CD4-positive, alpha-beta T cell (primary cell): ENCODE results near the gene FGF8. TPM values are rescaled to one million over a fixed set of nuclear protein-coding genes. Genes with fewer than 3 reads are reported as not detected.

Experiments used
- ATAC-seq: fragments of 200-7000 bp; cut with Tn5 transposase; one replicate; pipeline ENCODE4 v1.10.0; 2022; ENCODE audit warnings: mild to moderate bottlenecking; ENCODE audit not compliant: poor library complexity
- CTCF ChIA-PET: fragments of 350-600 bp; sonication (Branson Sonifier 250); formaldehyde crosslinking; loops from one replicate; lab custom pipeline; 2021; ENCODE audit warnings: antibody characterized with exemption, inconsistent platforms; lab: Charles Lee
- POLR2A ChIA-PET: fragments of 350-600 bp; sonication (Branson Sonifier 250); formaldehyde crosslinking; loops from one replicate; lab custom pipeline; 2021; ENCODE audit warnings: antibody characterized with exemption, inconsistent platforms; lab: Charles Lee
- DNase-seq, 14 experiments: peaks; one replicate each; pipeline ENCODE4 v3.0.0-alpha.2; 2013 to 2020; ENCODE audit warnings: mixed read lengths in 2 of 14
- H3K27ac ChIP-seq, 2 donors: one replicate each; pipeline versions ENCODE4 v1.5.1 to v1.7.0; 2013; ENCODE audit warnings: low read length in 2 of 2, low read depth in 1 of 2, mild to moderate bottlenecking in 1 of 2
- H3K27me3 ChIP-seq, 2 experiments: 1 replicate in 1 of 2; 2 replicates in 1 of 2; pipeline versions ENCODE4 v1.6.1 to v1.7.0; 2013; ENCODE audit warnings: low read length in 2 of 2, control low read depth in 1 of 2, mild to moderate bottlenecking in 1 of 2, moderate library complexity in 1 of 2; ENCODE audit not compliant: insufficient read depth in 2 of 2, control insufficient read depth in 1 of 2
- H3K36me3 ChIP-seq: one replicate; pipeline ENCODE4 v1.6.1; 2013; ENCODE audit warnings: low read length, control low read depth; ENCODE audit not compliant: insufficient read depth
- H3K4me1 ChIP-seq: one replicate; pipeline ENCODE4 v1.6.1; 2013; ENCODE audit warnings: low read length, control low read depth; ENCODE audit not compliant: insufficient read depth
- H3K4me3 ChIP-seq: one replicate; pipeline ENCODE4 v1.5.1; 2013; ENCODE audit warnings: mild to moderate bottlenecking, low read length, moderate library complexity
- H3K9me3 ChIP-seq, 2 experiments: 1 replicate in 1 of 2; 2 replicates in 1 of 2; pipeline versions ENCODE4 v1.6.1 to v1.7.0; 2013; ENCODE audit warnings: low read length in 2 of 2, mild to moderate bottlenecking in 2 of 2, control low read depth in 1 of 2, moderate library complexity in 1 of 2; ENCODE audit not compliant: control insufficient read depth in 1 of 2, insufficient read depth in 1 of 2
- H3K27ac Mint-ChIP-seq: one replicate; pipeline ENCODE4 v1.8.0; 2020; ENCODE audit warnings: mixed read lengths
- H3K27me3 Mint-ChIP-seq: one replicate; pipeline ENCODE4 v1.8.0; 2021; ENCODE audit warnings: mixed read lengths
- H3K36me3 Mint-ChIP-seq: one replicate; pipeline ENCODE4 v1.8.0; 2021; ENCODE audit warnings: low read depth, mixed read lengths
- H3K4me1 Mint-ChIP-seq: one replicate; pipeline ENCODE4 v1.8.0; 2021; ENCODE audit warnings: low read depth, mixed read lengths
- H3K4me3 Mint-ChIP-seq: one replicate; pipeline ENCODE4 v1.8.0; 2020; ENCODE audit warnings: mild to moderate bottlenecking, mixed read lengths
- H3K9me3 Mint-ChIP-seq: one replicate; pipeline ENCODE4 v1.8.0; 2020; ENCODE audit warnings: mixed read lengths
- intact Hi-C, 2 experiments: fragments of 100-400 bp; cut with DNase I in 1 of 2; cut with micrococcal nuclease in 1 of 2; formaldehyde crosslinking; loops; one replicate each; pipeline versions ENCODE4 v1.15.1 to v1.9.0; 2023 to 2025; cut with DNase I, micrococcal nuclease
- total RNA-seq, 174 experiments: library from RNA in 2 of 174; stranded (reverse) in 2 of 174; gene quantifications; one replicate each; pipeline ENCODE4 v1.2.3 and lab custom pipeline; 2021 to 2026
- TF ChIP-seq, protein P1 (sequence below): fragments of 200-600 bp; IDR thresholded peaks from one replicate; pipeline ENCODE4 v1.8.0; 2022; ENCODE audit warnings: antibody characterized with exemption, mild to moderate bottlenecking

Gene FGF8
- total RNA-seq, 2 experiments from 2014 or later: not detected

DNA sequence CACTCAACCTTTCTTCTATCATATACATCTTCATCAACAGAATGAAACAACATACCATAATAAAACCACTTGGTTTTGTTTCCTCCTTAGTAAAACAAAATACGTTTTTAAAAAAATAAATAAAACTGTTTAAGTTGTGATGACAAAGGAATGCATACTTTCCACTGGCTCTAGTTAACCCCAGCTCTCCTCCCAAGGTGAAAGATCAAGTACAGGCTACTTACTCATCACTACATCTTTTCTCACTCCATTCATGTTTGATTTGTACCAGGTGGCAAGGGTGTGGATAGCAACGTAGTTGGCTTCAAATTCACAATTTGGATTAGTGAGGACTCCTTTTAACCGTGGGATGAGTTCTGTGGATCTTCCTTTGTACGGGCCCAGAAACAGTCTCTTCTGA lies 27.6 kb upstream of the FGF8 start:
- no peak overlapping the region for H3K4me3 ChIP-seq
- TF ChIP-seq, protein P1, sequence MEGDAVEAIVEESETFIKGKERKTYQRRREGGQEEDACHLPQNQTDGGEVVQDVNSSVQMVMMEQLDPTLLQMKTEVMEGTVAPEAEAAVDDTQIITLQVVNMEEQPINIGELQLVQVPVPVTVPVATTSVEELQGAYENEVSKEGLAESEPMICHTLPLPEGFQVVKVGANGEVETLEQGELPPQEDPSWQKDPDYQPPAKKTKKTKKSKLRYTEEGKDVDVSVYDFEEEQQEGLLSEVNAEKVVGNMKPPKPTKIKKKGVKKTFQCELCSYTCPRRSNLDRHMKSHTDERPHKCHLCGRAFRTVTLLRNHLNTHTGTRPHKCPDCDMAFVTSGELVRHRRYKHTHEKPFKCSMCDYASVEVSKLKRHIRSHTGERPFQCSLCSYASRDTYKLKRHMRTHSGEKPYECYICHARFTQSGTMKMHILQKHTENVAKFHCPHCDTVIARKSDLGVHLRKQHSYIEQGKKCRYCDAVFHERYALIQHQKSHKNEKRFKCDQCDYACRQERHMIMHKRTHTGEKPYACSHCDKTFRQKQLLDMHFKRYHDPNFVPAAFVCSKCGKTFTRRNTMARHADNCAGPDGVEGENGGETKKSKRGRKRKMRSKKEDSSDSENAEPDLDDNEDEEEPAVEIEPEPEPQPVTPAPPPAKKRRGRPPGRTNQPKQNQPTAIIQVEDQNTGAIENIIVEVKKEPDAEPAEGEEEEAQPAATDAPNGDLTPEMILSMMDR: no peak
- H3K27me3 Mint-ChIP-seq: no peaks in the 10 kb centered on the region
- ChIA-PET POLR2A (interaction anchor here (0.7 to 2.5 kb wide), 2 partner anchors 15 to 330 kb away, joined by 3 to 8 read pairs; partner anchors contain the start of gene OGA), CTCF (interaction anchor here (0.6 kb wide), 1 partner anchor 19 kb away, joined by 3 read pairs; no protein-coding TSS in a partner anchor)
- peak overlapping the region; percentile 61 for H3K27ac Mint-ChIP-seq
- H3K36me3 ChIP-seq: peaks cover 90% of the 10 kb centered on the region
- H3K27ac ChIP-seq: no peak overlapping the region
- no peaks in the 10 kb centered on the region for H3K4me1 ChIP-seq
- no peaks in the 10 kb centered on the region for H3K9me3 ChIP-seq
- no peak overlapping the region for H3K4me3 Mint-ChIP-seq
- intact Hi-C loops: no loop called here
- ATAC-seq: no peak
- peaks cover 83% of the 10 kb centered on the region for H3K36me3 Mint-ChIP-seq
- peaks cover 43% of the 10 kb centered on the region for H3K4me1 Mint-ChIP-seq
- no peaks in the 10 kb centered on the region for H3K27me3 ChIP-seq
- no peak for DNase-seq
- no peaks in the 10 kb centered on the region for H3K9me3 Mint-ChIP-seq

DNA sequence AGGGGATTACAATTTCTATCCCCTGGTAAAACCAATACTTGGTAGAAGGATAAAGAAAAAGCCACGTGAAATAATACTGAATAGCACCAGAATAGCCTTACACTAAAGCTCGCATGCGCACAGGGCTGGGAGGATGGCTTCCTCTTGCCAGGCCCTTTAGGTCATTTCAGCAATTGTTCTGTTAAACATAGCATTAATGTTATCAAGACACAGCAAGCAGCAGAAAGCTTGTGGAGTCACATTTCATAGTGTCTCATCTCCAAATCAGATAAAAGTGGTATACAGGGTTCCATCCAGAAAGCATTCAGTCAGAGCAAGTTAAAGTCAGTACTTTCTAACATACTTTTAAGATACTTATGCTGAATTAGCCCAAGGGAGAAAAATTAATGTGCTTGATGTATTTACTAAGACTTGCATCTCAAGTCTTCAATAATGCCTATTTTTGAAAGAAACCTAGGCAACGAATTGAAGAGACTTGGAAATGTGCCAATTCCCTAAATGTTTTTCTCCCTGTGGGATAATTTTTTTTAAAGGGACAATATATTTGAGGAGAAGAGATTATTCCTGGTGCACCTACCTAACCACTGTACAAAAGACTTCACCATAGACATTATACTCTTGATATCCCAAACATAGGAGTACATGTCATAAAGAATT lies 21.6 kb upstream of the FGF8 start:
- H3K9me3 Mint-ChIP-seq: no peaks in the 10 kb centered on the region
- ChIA-PET CTCF (interaction anchor here (2.4 kb wide), 1 partner anchor 16 kb away, joined by 7 read pairs; no protein-coding TSS in a partner anchor), POLR2A (interaction anchor here (1.8 to 3.8 kb wide), 3 partner anchors 13 to 21 kb away, joined by 4 to 20 read pairs (median 11); partner anchors contain the start of genes NPM3 and OGA)
- H3K4me3 ChIP-seq: no peak overlapping the region
- no peaks in the 10 kb centered on the region for H3K27me3 Mint-ChIP-seq
- no peak overlapping the region for H3K4me3 Mint-ChIP-seq
- DNase-seq (no peak), ATAC-seq (no peak)
- peak overlapping the region; percentile 10 for H3K27ac Mint-ChIP-seq
- peaks cover 96% of the 10 kb centered on the region for H3K36me3 ChIP-seq
- peaks cover 52% of the 10 kb centered on the region for H3K4me1 Mint-ChIP-seq
- intact Hi-C loops: no loop called here
- TF ChIP-seq, protein P1: no peak
- H3K9me3 ChIP-seq: no peaks in the 10 kb centered on the region
- no peaks in the 10 kb centered on the region for H3K4me1 ChIP-seq
- H3K27ac ChIP-seq: no peak overlapping the region
- no peaks in the 10 kb centered on the region for H3K27me3 ChIP-seq
- H3K36me3 Mint-ChIP-seq: peaks cover 98% of the 10 kb centered on the region

DNA sequence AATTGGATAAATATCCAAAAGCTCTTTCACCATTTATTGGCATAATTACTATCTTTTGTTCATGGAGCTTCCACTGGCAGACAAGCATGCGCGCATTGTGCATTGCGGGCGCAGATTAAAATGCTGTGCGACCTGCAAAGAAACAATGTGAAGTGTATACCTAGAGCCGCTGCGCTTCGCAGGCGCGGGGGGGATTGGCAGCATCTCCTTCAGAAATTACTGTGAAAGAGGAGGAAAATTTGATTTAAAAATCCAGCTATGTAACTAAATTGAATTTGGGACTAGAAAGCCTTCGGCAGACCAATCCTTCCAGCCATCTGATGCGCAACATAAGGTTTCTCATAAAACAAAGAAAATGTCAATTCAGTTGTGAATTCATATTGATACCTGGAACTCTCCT lies 17.6 kb upstream of the FGF8 start:
- ChIA-PET POLR2A (no interaction called here), CTCF (no interaction called here)
- DNase-seq: no peak
- Histone ChIP-seq H3K4me1 (no peaks in the 10 kb centered on the region), H3K27me3 (no peaks in the 10 kb centered on the region), H3K9me3 (no peaks in the 10 kb centered on the region), H3K4me3 (no peak overlapping the region), H3K36me3 (peaks cover 92% of the 10 kb centered on the region), H3K27ac (no peak overlapping the region)
- ATAC-seq: no peak
- TF ChIP-seq, protein P1: no peak
- H3K27ac Mint-ChIP-seq: no peak overlapping the region
- peaks cover 26% of the 10 kb centered on the region for H3K4me1 Mint-ChIP-seq
- intact Hi-C loops: no loop called here
- no peak overlapping the region for H3K4me3 Mint-ChIP-seq
- no peaks in the 10 kb centered on the region for H3K9me3 Mint-ChIP-seq
- no peaks in the 10 kb centered on the region for H3K27me3 Mint-ChIP-seq
- peaks cover 91% of the 10 kb centered on the region for H3K36me3 Mint-ChIP-seq
